Fibroblast of lung (primary cell): ENCODE results near the gene RBMS2.

Source experiments
- CTCF ChIP-seq, 2 donors: IDR thresholded peaks in 1 of 2; conservative IDR thresholded peaks in 1 of 2; 1 replicate in 1 of 2; 2 replicates in 1 of 2; pipeline ENCODE4 v1.5.1; 2011 to 2012; ENCODE audit warnings: low read length in 2 of 2, control low read depth in 1 of 2, inconsistent platforms in 1 of 2, low read depth in 1 of 2, mild to moderate bottlenecking in 1 of 2
- EZH2 ChIP-seq: IDR thresholded peaks from 2 replicates; pipeline ENCODE4 v1.5.1; 2012; ENCODE audit warnings: low read length, control low read depth, mild to moderate bottlenecking; ENCODE audit errors: missing control alignments

DNA sequence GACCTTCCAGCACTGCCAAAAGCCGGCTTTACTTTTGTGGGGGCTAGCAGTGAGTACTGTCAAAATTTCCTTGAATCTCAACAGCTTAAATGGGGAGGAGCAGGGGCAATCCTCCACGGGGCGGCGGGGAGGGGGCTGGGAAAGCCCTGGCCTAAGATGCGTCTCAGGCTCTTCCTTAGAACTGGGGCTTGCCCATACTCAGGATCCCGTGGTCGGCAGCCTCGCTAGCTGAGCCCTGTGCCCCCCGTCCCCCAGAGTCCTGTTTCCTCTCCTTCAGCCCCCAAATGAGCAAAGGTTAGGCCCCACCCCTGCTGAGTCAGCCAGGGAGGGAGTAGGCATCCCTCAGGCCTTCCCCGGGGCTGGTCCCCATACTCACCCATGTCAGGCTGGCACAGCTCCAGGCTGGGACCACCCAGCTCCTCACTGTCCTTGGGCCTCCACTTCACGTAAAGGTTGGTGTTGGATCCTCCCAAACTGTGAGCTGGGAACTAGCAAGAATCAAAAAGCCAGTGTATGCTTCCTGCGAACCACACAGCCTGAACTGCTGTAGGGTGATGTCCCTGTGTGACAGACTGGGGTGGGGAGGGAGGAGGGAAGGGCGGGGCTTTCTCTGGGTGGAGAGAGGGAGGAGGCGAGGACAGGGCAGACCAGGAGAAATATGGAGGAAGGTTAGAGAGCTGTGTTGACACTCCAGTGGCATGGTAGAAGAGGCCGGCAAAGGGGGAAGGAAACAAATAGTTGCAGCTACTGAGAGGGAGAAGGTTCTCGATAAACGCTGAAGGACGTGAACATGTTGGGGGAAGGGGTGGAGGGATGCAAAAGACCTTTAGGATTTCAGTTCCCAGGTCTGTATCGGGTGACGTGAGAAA lies 114.4 kb downstream of the RBMS2 start:
- TF ChIP-seq CTCF (conservative IDR thresholded peaks at IDR 0.05 in 1 of 2, IDR thresholded peaks at IDR 0.05 in 1 of 2; ENCODE audit: low read depth in 1 of 2, low read length in 2 of 2) (no peak), EZH2 (no peak)
